HepG2 (cell line): ENCODE measurements around the gene RHO. TPM values are rescaled to one million over a fixed set of nuclear protein-coding genes. Genes with fewer than 3 reads are reported as not detected.
A peak's percentile ranks its signal among the peaks of the same experiment; 100 is the strongest.

Experiments used
- ATAC-seq: fragments of 200-7000 bp; cut with Tn5 transposase; 3 replicates; pipeline ENCODE4 v1.9.1; 2020; ENCODE audit warnings: mild to moderate bottlenecking, moderate library complexity
- BruUV-seq: library from RNA; stranded (reverse); fragments of 400-500 nt; replicated peaks from 2 replicates; lab custom pipeline; 2021; lab: Mats Ljungman, UMichigan
- CTCF ChIA-PET: fragments of 300-600 bp; formaldehyde crosslinking; extraction: SDS; loops from one replicate; lab custom pipeline; 2021; ENCODE audit warnings: low total read pairs, inconsistent platforms, low intra/inter-chr PET ratio; lab: Yijun Ruan, JAX
- POLR2A ChIA-PET: fragments of 350-600 bp; sonication (Branson Sonifier 250); formaldehyde crosslinking; loops from one replicate; lab custom pipeline; 2020; ENCODE audit warnings: antibody characterized with exemption, inconsistent platforms; lab: Yijun Ruan, JAX
- DNase-seq: peaks from one replicate; pipeline ENCODE4 v3.0.0-alpha.2; 2015; ENCODE audit warnings: low spot score
- FAIRE-seq: peaks from 3 replicates; lab custom pipeline; 2011; peaks lifted over from hg19 to GRCh38; lab: Jason Lieb, UNC
- H2AFZ ChIP-seq: one replicate; pipeline ENCODE4 v1.6.1; 2011; ENCODE audit warnings: low read length, inconsistent platforms
- H3K27ac ChIP-seq: fragments of 300-600 bp; 3 replicates; pipeline ENCODE4 v1.8.0; 2011; ENCODE audit warnings: mixed run types, mild to moderate bottlenecking, mixed read lengths, low read length, inconsistent platforms; ENCODE audit not compliant: insufficient read depth; ENCODE audit errors: extremely low read length
- H3K27me3 ChIP-seq, 2 experiments: fragments of 200-600 bp in 1 of 2; 2 replicates in 1 of 2; 3 replicates in 1 of 2; pipeline versions ENCODE4 v1.6.0 to v1.8.0; 2011; ENCODE audit warnings: low read length in 2 of 2, mild to moderate bottlenecking in 2 of 2, moderate library complexity in 2 of 2, inconsistent platforms in 1 of 2; ENCODE audit not compliant: insufficient read depth in 2 of 2, control insufficient read depth in 1 of 2
- H3K36me3 ChIP-seq, 2 experiments: fragments of 200-600 bp in 1 of 2; replicated peaks in 1 of 2; 2 replicates in 1 of 2; 3 replicates in 1 of 2; pipeline versions ENCODE4 v1.5.1 to v1.8.0; 2011; ENCODE audit warnings: low read length in 2 of 2, inconsistent platforms in 1 of 2; ENCODE audit not compliant: insufficient read depth in 2 of 2, control insufficient read depth in 1 of 2
- H3K4me1 ChIP-seq: 2 replicates; pipeline ENCODE4 v1.5.1; 2012; ENCODE audit warnings: low read length, inconsistent platforms; ENCODE audit not compliant: insufficient read depth
- H3K4me2 ChIP-seq: 2 replicates; pipeline ENCODE4 v1.6.0; 2011; ENCODE audit warnings: low read depth, low read length, inconsistent platforms
- H3K4me3 ChIP-seq, 3 experiments: fragments of 200-600 bp in 1 of 3; sonication (generic), shearing (Covaris generic) in 1 of 3; replicated peaks in 1 of 3; 2 replicates each; pipeline ENCODE4 v1.5.1; 2011 to 2016; ENCODE audit warnings: low read length in 3 of 3, inconsistent platforms in 2 of 3, low read depth in 2 of 3, mild to moderate bottlenecking in 2 of 3, control low read depth in 1 of 3, mixed read lengths in 1 of 3; ENCODE audit not compliant: insufficient read depth in 1 of 3
- H3K79me2 ChIP-seq: one replicate; pipeline ENCODE4 v1.6.1; 2011; ENCODE audit warnings: low read length, inconsistent platforms; ENCODE audit not compliant: insufficient read depth
- H3K9ac ChIP-seq: 2 replicates; pipeline ENCODE4 v1.6.0; 2011; ENCODE audit warnings: mild to moderate bottlenecking, low read depth, low read length, inconsistent platforms; ENCODE audit not compliant: insufficient read depth
- H3K9me3 ChIP-seq: 2 replicates; pipeline ENCODE4 v1.5.1; 2012; ENCODE audit warnings: mild to moderate bottlenecking, low read length
- H4K20me1 ChIP-seq: 2 replicates; pipeline ENCODE4 v1.6.0; 2011; ENCODE audit warnings: inconsistent platforms, mild to moderate bottlenecking, low read length, moderate library complexity; ENCODE audit not compliant: insufficient read depth
- ARID4A ChIP-seq: sonication (generic); formaldehyde crosslinking; IDR thresholded peaks from 2 replicates; pipeline ENCODE4 v1.5.0; 2020; ENCODE audit warnings: mild to moderate bottlenecking, missing genetic modification reagents, borderline replicate concordance
- ELF3 ChIP-seq: IDR thresholded peaks from 2 replicates; pipeline ENCODE4 v1.6.1; 2016; ENCODE audit warnings: missing genetic modification reagents, missing compliant biosample characterization
- FOXK1 ChIP-seq: sonication (generic); formaldehyde crosslinking; IDR thresholded peaks from 2 replicates; pipeline ENCODE4 v1.4.0; 2020; ENCODE audit warnings: low read depth, missing genetic modification reagents, borderline replicate concordance
- NR2F1 ChIP-seq, 2 experiments: fragments of 450-650 bp in 1 of 2; formaldehyde crosslinking in 1 of 2; IDR thresholded peaks; 2 replicates each; pipeline versions ENCODE4 v1.5.0 to v1.6.1; 2016 to 2020; ENCODE audit warnings: mild to moderate bottlenecking in 1 of 2, missing compliant biosample characterization in 1 of 2, missing genetic modification reagents in 1 of 2, moderate library complexity in 1 of 2
- NR2F6 ChIP-seq, 2 experiments: IDR thresholded peaks; 2 replicates each; pipeline ENCODE4 v1.6.1; 2016; ENCODE audit warnings: antibody characterized with exemption in 1 of 2, mild to moderate bottlenecking in 1 of 2
- RCOR2 ChIP-seq: IDR thresholded peaks from 2 replicates; pipeline ENCODE4 v1.6.1; 2016; ENCODE audit warnings: missing biosample characterization, missing genetic modification reagents
- SAP130 ChIP-seq: IDR thresholded peaks from 2 replicates; pipeline ENCODE4 v1.6.1; 2016; ENCODE audit warnings: low read depth
- SOX6 ChIP-seq, 2 experiments: fragments of 450-650 bp in 1 of 2; sonication (generic) in 1 of 2; formaldehyde crosslinking in 1 of 2; IDR thresholded peaks; 2 replicates each; pipeline versions ENCODE4 v1.4.0 to v1.6.1; 2017 to 2020; ENCODE audit warnings: antibody characterized with exemption in 1 of 2, mild to moderate bottlenecking in 1 of 2, missing genetic modification reagents in 1 of 2
- ZFP90 ChIP-seq: sonication (generic); formaldehyde crosslinking; IDR thresholded peaks from 2 replicates; pipeline ENCODE4 v1.8.0; 2022; ENCODE audit warnings: missing genetic modification reagents, mild to moderate bottlenecking, inconsistent platforms, borderline replicate concordance
- ZNF121 ChIP-seq: sonication (generic); formaldehyde crosslinking; IDR thresholded peaks from 2 replicates; pipeline ENCODE4 v1.5.0; 2020; ENCODE audit warnings: mild to moderate bottlenecking, missing genetic modification reagents
- ZNF343 ChIP-seq: sonication (generic); formaldehyde crosslinking; IDR thresholded peaks from 2 replicates; pipeline ENCODE4 v1.4.0; 2020; ENCODE audit warnings: mild to moderate bottlenecking, missing genetic modification reagents
- ZNF687 ChIP-seq: sonication (generic); formaldehyde crosslinking; IDR thresholded peaks from 2 replicates; pipeline ENCODE4 v1.5.1; 2020; ENCODE audit warnings: mild to moderate bottlenecking, missing genetic modification reagents, moderate library complexity
- ZNF784 ChIP-seq: sonication (generic); formaldehyde crosslinking; IDR thresholded peaks from 2 replicates; pipeline ENCODE4 v1.5.1; 2020; ENCODE audit warnings: missing genetic modification reagents, mild to moderate bottlenecking, borderline replicate concordance
- WGBS: methylation state at CpG from one replicate; pipeline ENCODE4 v1.1.6; 2017; ENCODE audit warnings: low lambda C conversion rate; 5-methylcytosine and 5-hydroxymethylcytosine counted together
- in situ Hi-C: cut with HindIII; loops from 2 replicates; pipeline ENCODE4 v1.10.0; 2017; ENCODE audit warnings: low pct_unique_long_range_greater_than_20kb; ENCODE audit not compliant: extremely low pct_ligation_motif_present
- intact Hi-C: fragments of 100-400 bp; cut with micrococcal nuclease; formaldehyde crosslinking; loops from one replicate; pipeline ENCODE4 v1.10.0; 2022; ENCODE audit not compliant: unreplicated experiment
- polyA plus RNA-seq, 8 experiments: library from polyadenylated mRNA; depleted of rRNA in 3 of 8; stranded (reverse) in 7 of 8; unstranded in 1 of 8; fragments of >200 nt; fragmentation: Illumina TruSeq in 4 of 8; extraction: Trizol in 4 of 8; gene quantifications; 2 replicates each; pipeline versions ENCODE4 v1.2.1 to v1.2.3, GENCODE V29; 2011 to 2016; ENCODE audit warnings: low read depth in 4 of 8, missing spikeins in 1 of 8, mixed read lengths in 1 of 8; ENCODE audit not compliant: insufficient read depth in 1 of 8
- total RNA-seq, 5 experiments: library from RNA; depleted of rRNA; stranded (reverse); fragments of >200 nt; fragmentation: Illumina TruSeq; extraction: Trizol; gene quantifications; 2 replicates each; pipeline ENCODE4 v1.2.3, GENCODE V29; 2016; ENCODE audit warnings: low read depth in 1 of 5

The RHO gene
- total and polyA plus RNA-seq, 2 of the 13 experiments (the other 11 are each of a cell fraction or from before 2014, with no cell fraction given) = not detected

GRCh38 chr3:129576514-129577352 is 48.3 kb downstream of the RHO start:
- Histone ChIP-seq H3K36me3 (peaks cover 16 to 19% of the 10 kb centered on the region in 2 experiments; a peak in 4 of 5 replicates), H3K4me2 (no peak overlapping the region; the same call in 1 of the 2 replicates), H3K27me3 (no peaks in the 10 kb centered on the region), H3K9me3 (no peaks in the 10 kb centered on the region), H3K4me1 (peaks cover 13% of the 10 kb centered on the region), H2AFZ (no peak overlapping the region), H3K9ac (no peak overlapping the region), H3K79me2 (no peaks in the 10 kb centered on the region), H4K20me1 (no peaks in the 10 kb centered on the region), H3K27ac (peak overlapping the region; percentile 35), H3K4me3 (no peak overlapping the region)
- in situ Hi-C loops (no loop called here), intact Hi-C loops (no loop called here)
- WGBS = 90% methylated on average over 6 of the region's 18 CpGs
- DNase-seq (peak; percentile 33), FAIRE-seq (no peak), ATAC-seq (peak; percentile 56)
- ChIA-PET CTCF (no interaction called here), POLR2A (interaction anchor here (1.5 to 2.4 kb wide), 3 partner anchors 18 to 42 kb away, joined by 4 to 20 read pairs (median 5); no protein-coding TSS in a partner anchor)
- BruUV-seq = no TSS peak
- TF ChIP-seq SAP130 (CRISPR knock-in tag) (peak; percentile 63), ELF3 (CRISPR knock-in tag) (peak; percentile 63; the same call in 1 of the 2 replicates), RCOR2 (CRISPR knock-in tag) (peak; percentile 42; the same call in 1 of the 2 replicates), ARID4A (CRISPR knock-in tag) (peak; percentile 46; the same call in 1 of the 2 replicates), ZNF687 (CRISPR knock-in tag) (peak; percentile 84), ZFP90 (no peak), NR2F1 (CRISPR knock-in tag; IDR thresholded peaks at IDR 0.05) (no peak), FOXK1 (CRISPR knock-in tag) (peak; percentile 50; the same call in 1 of the 2 replicates), ZNF343 (CRISPR knock-in tag) (no peak), NR2F6 (IDR thresholded peaks at IDR 0.05) (no peak), NR2F6 (CRISPR knock-in tag; IDR thresholded peaks at IDR 0.05) (peak; percentile 20; the same call in 1 of the 2 replicates), SOX6 (IDR thresholded peaks at IDR 0.05) (no peak), SOX6 (CRISPR knock-in tag; IDR thresholded peaks at IDR 0.05) (peak; percentile 42; the same call in 1 of the 2 replicates), ZNF784 (CRISPR knock-in tag) (no peak), ZNF121 (0 out of 2 replicates have a peak, but pooled peaks have one; percentile 12)
